HG03095 (cell line): ENCODE results near the gene PLEKHH3.
"Not testable (repeated sequence)": the region's sequence is repeated elsewhere in the genome, so short reads cannot be mapped to it uniquely, and the experiment has no call there.

Source experiments
- ATAC-seq: cut with Tn5 transposase; IDR thresholded peaks from one replicate; pipeline ENCODE4 v1.9.1; 2021; ENCODE audit warnings: moderate library complexity; ENCODE audit not compliant: unreplicated experiment

PLEKHH3 gene

DNA sequence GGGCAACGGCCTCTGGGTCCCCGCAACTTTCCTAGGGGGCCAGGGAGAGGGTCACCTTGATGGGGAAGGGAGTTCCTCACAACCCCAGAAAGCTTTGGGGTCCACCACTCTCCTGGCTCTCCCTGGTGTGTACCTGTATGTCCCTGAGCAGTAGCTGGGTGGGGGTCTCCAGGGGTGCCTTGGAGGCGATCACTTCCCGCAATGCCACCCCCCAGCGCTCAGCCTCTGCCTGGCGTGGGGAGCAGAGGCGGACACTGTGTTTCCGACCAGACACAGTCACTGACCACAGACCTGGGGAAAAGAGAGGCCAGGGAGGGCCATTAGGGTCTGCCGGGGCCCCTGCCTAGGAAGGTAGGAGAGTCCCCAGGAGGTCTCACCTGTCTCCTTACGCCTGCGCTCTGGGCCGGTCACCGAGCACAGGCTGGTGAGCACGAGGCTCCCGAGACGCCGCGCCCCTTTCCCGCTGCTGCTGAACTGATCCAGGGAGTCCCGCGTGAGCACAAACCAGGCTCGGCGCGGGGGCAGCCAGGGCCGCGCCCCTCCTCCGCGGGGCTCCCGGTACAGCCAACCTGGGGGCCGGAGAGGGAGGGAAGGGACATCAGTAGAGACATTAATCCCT is 3.4 kb downstream of the PLEKHH3 start:
- no peak for ATAC-seq

DNA sequence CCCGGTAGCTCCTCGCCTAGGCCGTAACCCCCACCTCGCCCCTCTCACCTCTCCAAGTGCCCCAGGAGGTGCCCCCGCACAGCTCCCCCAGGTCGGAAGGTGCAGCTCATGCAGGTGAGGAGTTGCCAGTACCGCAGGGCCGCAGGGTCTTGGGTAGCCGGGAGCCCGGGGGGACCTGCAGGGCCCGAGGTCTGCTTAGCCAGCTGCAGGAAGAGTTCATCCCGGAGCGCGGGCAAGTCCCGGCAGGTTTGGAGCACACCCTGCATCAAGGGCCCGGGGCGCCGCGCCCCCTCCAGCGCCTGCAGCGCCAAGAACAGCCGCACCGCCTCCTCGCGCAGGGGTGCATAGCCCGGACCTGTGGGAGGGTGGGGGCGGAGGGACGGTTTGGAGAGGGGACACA is 4.8 kb downstream of the PLEKHH3 start:
- no peak for ATAC-seq

DNA sequence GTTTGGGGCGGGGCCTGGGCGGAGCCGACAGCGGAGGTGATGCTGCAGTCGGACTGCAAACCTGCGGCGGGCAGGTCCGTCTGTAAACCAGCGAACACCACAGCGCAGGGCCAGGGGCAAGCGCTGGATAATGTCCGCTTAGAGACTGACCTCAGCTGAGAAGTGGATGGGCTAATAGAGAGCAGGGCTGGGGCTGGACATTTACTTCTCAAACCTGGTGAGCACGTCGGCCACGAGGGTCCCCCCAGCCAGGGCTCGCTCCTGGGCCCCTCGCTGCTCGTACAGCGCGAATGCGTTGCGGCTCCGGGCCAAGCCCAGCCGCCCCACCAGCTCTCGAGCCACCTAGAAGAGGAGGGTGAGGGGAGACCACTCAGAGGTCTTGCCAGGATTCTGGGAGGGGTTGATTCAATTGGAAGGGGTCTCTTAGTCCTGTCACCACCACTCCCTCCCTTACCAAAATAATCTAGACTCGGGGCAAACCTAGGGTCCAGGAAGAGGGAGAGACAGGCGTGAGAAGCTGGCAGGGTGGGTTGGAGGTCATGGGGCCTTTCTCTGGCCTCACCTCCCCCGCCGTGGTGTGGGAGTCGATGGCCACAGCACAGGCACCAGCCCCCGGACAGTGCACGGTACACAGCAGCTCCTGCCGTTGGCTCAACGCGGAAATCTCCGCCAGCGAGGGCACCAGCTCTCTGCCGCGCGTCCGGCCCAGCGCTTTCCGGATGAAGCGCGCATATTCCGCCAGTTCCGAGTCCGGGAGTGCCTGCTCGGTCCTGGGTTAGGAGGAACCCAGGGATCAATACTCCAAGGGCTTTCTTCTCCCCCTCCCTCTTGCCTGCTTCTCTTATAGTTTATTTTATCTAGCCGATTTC is 5.8 kb downstream of the PLEKHH3 start:
- no peak for ATAC-seq

DNA sequence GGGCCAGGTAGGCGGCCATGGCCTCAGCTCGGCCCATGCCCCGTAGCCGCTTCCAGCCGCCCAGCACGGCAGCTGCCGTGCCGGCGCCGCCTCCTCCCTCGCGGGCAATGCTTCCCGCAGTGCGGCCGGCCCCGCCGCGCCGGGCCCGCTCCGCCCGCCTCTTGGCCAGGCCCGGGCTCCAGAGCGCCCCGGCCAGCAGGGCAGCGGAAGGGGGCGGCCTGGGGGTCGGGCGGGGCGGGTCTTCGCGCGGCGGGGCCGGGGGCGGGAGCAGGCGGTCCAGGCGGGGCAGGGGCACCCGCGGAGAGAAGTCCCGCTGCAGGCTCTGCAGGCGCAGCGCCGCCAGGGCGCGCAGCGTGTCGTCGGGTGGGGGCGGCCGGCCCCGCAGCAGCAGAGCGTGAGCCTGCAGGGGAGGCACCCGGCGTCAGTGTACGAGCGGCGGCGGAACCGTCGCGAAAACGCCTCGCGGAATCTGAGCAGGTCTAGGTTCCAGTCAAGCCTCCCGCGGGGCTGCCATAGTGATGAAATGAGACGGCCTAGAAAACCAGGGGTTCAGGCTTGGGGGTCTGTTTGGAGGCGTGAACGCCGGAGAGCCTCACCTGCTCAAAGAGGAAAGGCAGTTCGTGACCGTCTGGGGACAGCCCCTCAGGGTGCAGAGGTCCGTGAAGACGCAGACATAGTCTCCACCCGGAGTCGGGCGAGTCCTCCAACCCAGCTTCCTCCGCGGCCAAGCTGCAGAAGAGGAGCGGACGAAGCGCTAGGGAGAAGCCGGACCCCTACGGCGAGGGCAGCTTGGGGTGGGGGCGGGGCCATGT is 6.6 kb downstream of the PLEKHH3 start:
- ATAC-seq: no peak

DNA sequence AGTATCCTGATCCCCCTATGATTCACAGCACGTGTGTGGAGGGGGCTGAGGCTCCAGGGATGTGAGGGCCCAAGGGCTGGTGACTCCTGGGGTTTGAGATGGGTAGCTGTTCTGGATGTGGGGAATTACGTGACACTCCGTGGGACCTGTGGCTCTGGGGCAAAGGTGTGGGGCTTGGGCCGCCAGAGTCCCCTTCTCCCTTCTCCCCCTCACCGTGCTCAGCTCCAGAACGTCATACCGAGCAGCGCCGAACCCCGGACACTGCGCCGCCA is 7.2 kb downstream of the PLEKHH3 start:
- ATAC-seq: no peak

DNA sequence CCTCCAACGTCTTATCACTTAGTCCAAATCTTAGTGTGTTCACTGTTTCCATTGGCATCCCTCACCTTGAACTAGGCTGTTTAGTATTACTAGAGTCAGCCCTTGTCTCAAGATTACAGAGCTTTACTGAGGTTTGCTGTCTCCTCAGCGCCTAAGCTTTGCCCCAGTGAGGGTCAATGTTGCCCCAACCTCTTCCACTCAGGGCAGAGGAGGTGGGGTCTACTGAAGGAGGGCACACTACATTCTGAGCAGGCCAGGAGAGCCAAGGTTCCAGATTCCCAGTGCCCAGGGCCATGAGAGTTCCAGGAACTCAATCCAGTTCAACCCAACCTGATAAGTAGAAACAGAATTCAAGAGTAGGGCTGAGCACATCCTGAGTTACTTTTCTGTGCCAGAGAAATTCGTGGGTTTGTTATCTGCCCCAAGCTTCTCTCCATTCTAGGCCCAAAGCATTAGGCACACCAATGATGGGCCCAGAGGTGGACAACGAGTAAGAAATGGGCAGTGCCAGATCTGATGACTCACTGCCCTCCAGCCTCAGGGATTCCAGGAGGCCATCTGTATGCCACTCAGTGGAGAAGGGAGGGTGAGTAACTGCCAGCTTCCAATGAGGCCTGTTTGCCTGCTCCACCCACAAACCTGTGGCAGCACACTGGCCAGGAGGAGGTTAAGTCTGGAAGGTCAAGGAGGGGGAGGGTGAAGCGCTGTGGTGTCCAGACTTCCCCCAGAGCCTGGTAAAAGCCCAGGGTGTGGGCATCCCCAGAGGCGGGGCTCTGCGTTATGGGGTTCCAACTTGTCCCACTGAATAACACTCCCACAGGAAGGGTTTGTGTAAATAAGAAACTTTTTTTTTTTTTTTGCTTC is 9.5 kb downstream of the PLEKHH3 start:
- no peak for ATAC-seq

DNA sequence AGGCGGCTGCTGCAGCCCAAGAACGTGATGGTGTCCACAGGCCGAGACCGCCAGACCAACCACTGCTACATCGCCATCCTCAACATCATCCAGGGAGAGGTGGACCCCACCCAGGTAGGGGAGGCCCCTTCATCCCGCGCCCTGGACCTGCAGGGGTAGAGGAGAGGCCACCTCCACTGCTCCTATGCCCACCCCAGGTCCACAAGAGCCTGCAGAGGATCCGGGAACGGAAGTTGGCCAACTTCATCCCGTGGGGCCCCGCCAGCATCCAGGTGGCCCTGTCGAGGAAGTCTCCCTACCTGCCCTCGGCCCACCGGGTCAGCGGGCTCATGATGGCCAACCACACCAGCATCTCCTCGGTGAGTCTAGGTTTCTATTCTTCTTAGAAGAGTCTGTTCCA is 10.7 kb downstream of the PLEKHH3 start:
- ATAC-seq: not testable (repeated sequence)

DNA sequence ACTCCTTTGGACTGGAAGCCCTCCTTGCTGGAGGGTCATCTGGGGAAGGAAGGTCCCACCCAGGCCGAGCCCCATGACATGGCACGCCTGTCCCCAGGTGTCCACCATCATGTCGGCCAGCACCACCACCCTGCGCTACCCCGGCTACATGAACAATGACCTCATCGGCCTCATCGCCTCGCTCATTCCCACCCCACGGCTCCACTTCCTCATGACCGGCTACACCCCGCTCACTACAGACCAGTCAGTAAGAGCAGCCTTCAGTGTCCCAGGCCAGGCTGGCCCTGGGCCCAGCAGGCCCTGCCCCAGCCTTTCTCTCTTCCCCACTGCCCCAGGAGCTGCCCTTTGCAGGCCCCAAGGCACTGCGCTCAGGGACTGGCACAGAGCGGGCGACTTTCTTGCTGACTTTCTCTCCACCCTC is 11.2 kb downstream of the PLEKHH3 start:
- ATAC-seq: no peak

DNA sequence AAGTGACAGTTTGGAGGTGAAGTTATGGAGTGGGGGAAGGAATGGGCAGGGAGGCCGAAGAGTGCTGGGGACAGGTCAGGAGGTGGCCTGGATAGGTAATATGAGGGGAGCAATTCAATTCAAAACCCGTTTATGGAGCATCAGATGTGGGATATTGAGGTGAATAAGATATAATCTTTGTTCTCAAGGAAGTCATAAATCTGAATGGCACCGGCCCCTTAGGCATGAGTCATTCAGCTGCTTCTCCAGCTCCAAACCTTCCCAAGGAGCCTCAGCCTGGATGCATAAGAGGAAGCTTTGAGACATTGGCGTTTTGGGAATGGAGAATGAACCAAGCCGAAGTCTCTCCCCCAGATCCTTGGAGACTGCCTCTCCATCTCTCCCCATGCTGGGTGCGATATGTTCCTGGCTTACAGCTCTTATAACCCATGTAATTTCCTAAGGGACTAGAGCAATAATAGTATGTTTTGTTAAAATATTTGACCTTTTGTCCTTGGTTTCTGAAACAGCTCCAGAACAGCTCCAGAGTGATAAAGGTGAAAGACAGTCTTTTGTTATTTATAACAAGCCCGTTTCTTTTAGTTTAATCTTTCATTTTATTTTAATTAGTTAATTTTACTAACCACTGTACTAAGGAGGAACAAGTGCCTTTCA is 16.0 kb downstream of the PLEKHH3 start:
- ATAC-seq: no peak

DNA sequence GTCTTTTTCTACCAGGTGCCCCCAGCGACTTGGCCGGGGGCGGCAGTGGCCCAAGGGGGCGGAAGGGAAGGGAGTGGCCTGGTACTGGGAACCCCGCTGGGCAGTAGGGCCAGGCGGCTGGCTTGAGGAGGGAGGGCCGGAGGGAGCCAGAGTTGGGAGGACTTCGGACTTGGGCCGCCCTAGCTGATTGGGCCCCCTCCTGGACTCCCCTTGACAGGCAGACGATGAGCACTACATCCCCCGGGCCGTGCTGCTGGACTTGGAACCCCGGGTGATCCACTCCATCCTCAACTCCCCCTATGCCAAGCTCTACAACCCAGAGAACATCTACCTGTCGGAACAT is 16.9 kb downstream of the PLEKHH3 start:
- not testable (repeated sequence) for ATAC-seq

DNA sequence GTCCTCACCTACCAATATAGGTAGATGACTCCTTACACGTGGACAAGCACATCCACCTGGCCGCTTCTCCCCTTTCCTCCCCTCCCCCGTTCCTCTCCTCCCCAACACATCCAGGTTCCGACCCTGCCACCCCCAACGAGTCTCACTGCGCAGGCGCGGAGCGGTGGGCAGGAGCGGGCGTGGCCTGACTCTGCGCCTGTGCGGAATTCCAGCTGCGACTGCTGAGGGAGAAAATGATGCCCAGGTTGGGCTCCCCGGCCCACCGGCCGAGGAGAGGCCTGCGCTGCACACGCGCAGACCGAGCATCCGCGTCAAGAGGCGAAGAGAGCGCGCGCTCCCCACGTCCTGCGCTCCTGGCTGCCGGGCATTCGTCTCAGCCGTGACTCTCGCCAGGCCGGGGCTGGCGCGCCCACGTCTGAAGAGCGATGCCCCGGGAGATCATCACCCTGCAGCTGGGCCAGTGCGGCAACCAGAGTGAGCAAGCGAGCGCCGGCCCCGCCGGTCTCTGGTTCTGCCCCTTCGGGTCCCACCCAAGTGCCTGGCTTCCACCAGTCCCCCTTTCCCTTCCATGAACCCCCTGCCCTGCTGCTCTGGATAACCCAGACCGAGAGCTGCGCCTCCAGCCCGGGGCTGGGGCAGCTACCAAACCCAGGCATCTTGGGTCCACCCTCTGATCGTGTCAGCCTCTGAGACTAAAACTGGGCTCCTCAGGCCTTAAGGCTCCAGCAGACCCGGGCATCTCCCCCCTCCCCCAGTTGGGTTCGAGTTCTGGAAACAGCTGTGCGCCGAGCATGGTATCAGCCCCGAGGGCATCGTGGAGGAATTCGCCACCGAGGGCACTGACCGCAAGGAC is 17.5 kb downstream of the PLEKHH3 start, which contains the start of gene TUBG2:
TUBG2 (plus strand) TSS at position 206 of the 853 bp plus-strand sequence; CDS start at position 426, 220 bp downstream.
- no peak for ATAC-seq

DNA sequence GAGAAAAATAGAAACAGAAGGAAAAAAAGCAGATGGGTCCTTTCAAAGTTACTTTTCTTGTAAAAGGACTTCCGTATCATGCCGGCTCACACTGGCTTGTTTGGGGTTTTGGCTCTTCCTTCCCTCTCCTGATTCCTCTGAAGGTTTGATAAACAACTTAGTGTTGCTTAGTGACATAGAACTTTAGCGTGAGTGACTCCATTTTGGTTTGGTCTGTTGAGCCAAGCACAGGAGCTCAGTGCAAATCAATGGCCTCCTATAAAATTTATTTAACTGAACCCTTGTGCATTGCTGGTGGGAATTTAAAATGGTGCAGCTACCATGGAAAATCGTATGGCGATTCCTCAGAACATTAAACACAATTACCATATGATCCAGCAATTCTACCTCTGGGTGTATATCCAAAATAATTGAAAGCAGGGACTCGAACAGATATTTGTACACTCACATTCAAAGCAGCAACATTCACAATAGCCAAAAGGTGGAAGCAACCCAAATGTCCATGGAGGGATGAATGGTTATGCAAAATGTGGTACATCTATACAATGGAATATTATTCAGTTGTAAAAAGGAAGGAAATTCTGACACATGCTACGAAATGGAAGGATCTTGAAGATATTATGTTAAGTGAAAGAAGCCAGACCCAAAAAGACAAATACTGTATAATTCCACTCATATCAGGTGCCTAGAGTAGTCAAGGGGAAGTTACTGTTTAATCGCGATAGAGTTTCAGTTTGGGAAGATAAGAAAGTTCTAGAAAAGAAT is 18.8 kb downstream of the PLEKHH3 start:
- no peak for ATAC-seq

DNA sequence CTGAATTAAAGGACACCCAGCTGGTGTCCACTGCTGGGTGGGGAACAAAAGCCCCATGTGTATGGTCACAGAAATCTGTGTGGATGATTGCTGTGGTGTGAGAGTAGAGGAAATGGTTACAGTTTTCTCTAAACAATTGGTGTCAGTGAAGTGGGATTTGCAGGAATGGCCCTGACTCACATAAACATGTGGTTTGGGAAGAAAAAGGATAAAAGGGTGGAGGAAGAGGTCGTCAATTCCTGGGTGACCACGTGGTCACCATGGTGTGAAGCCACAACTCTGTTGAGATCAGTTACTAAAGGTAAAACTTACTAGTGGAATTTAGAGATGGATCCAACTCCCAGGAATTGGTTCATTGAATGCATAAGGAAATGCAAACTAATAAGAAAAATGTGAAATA is 21.3 kb downstream of the PLEKHH3 start:
- ATAC-seq: no peak

DNA sequence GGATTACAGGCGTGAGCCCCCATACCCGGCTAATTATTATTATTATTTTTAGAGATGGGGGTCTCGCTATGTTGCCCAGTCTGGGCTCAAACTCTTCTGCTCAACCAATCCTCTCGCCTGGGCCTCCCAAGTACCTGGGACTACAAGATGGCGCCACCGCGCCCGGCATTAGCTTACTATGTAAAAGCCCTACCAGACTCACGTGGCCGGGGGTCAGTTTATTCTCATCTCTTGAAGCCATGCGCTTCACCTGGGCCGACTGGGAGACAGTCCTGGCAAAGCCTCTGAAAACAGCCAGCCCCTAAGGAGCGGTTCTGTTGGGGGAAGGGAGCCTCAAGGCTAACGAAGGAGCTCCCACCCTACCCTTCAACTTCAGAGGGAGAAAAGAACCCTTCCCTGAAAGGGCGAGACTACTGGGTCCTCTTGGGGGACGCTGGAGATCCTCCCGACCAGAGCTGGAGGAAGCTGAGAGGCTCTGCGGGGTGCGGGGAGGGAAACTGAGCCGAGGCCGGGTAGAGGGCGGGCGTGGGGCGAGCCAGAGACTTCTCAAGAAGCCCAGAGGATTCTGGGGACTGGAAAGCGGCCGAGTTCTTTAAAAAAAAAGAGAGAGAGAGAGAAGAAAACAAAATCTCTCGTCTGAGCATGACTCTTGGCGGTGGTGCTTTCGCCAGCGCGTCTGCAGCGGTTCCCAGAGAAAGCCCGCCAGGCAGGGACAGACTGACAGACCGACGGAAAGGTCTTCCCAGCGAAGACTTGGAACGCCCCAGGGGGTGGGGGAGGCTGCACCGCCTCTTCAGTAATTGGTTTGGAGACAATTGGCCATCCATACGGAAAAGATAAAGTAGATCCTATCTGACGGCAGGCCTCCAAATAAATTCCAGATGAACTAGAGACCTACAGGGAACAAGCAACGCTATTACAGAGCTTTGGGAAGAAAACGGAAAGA is 23.3 kb downstream of the PLEKHH3 start:
- no peak for ATAC-seq

DNA sequence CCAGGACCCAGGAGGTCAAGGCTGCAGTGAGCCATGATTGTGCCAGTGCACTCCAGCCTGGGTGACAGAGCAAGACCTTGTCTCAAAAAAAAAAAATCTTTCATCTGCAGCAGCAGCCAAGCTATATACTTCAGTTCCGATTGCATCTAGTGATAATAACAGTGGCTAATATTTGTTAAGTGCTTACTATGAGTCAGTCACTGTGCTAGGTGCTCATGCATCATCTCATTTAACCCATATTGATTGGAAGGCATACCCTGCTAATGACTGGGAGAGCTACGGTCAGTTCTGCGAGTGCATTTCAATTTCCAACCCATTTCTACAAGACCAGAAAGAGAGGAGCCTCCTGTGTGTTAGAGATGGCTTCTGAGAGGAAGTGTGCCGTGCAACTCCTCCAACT is 25.4 kb downstream of the PLEKHH3 start:
- no peak for ATAC-seq

DNA sequence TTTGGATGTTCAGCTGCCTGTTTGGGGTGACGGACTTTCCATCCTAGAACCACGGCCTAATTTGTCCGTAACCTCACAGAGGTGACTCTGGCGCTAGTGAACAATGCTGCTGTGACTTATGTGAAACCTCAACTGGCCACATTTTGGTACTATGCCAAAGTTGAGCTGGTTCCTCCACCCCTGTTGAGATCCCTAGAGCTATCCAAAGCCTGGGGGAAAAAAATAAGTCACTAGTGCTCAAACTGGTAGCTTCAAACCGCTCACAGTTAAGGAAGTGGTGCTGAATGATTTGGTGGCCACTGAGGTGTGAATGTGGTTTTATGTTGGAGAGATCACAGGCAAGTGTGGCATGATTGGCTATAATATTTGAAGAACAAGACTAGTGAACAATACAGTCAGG is 29.0 kb downstream of the PLEKHH3 start:
- no peak for ATAC-seq

DNA sequence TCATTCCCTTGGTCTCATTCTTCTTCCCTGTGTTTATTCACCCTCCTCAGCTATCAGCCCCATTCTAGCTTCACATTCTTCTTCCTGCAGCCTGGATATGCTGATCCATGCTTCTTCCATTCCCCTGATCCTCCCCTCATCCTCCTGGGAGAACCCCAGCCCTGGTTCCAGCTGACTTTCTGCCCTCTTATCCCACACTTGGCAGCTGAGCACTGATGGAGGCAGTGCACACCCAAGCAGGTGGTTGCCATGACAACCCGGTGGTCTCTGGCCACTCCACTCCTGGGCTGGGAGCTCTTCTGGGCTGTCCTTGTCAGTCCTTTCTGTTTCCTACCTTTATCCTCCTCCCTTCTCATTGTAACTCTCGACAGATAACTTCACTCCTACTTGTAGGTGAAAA is 34.5 kb downstream of the PLEKHH3 start:
- ATAC-seq: no peak

DNA sequence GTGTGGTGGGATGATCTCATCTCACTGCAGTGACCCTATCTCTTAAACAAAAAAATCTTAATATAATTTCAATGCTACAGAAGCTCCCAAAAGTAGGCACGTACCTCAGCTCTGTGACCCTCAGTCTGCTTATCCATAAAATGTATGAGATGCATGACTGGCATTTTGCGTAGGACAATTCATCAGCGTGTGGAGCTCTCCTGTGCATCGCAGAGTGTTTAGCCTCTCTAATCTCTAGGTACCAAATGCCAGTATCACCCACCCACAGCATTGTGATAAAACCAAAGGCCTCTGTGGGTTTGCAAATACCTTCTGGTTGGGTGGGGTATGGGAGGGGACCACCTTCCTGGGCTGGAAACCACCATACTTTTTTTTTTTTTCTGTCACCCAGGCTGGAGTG is 36.7 kb downstream of the PLEKHH3 start:
- ATAC-seq: no peak
